Measurements from ENCODE around the gene BTBD9.
A peak's percentile ranks its signal among the peaks of the same experiment; 100 is the strongest.

The BTBD9 gene

GRCh38 chr6:38639498-38640215 is at the start of gene BTBD9:
BTBD9 (minus strand) TSS chr6:38639929.
- DNase-seq (ENCODE audit: low spot score) = peak; percentile 91

DNA sequence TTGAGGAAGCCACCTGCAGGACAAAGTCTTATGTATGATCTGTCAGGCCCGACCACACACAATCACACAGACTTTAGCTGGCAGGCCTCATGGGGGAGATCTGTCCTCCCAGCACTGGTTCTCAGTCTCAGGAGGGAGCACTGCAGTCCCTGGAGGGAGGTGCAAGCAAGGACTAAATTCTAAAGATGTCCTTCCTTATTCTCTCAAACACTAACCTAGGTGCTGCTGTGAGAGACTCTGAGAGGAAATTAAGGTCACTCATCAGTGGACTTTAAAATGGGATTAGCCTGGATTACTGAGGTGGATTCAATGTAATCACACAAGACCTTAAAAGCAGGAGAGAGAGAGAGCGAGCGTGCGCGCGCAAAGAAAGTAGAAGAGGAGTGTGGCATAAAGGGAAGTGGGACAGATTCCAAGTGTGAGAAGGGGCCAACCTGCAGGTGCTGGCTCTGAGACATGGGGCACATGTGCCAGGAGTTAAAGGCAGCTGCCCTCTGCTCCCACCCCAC is 48.9 kb upstream of the BTBD9 start:
- DNase-seq (ENCODE audit: low spot score) = peak; percentile 62

- no peak for DNase-seq (ENCODE audit: low spot score)
Observed at GRCh38 chr6:38687549-38687948, 47.8 kb upstream of the BTBD9 start.

GRCh38 chr6:38687043-38687353 is 47.3 kb upstream of the BTBD9 start:
- no peak for DNase-seq (ENCODE audit: low spot score)

- no peak for DNase-seq (ENCODE audit: low spot score)
Observed at GRCh38 chr6:38686270-38687042, 46.7 kb upstream of the BTBD9 start.

- DNase-seq (ENCODE audit: low spot score) = no peak
Observed at GRCh38 chr6:38684904-38685303, 45.2 kb upstream of the BTBD9 start.

DNA sequence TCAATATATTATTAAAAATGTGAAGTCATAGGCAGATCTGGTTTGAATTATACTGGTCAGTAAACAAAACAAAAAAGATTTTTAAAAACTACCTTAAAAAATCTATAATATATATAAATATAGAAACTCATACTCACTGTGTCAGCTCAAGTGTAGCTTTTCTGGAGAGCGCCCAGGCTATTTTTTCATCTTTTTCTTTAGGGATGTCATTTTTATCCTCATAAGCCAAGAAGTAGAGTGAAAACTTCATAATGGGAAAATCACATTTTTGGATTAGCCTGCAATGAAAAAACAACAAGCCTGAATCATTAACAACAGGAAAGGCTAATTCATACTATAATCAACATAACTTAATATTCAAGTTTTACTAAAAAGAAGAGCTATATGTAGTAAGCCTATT is 44.5 kb upstream of the BTBD9 start:
- DNase-seq (ENCODE audit: low spot score) = no peak

DNA sequence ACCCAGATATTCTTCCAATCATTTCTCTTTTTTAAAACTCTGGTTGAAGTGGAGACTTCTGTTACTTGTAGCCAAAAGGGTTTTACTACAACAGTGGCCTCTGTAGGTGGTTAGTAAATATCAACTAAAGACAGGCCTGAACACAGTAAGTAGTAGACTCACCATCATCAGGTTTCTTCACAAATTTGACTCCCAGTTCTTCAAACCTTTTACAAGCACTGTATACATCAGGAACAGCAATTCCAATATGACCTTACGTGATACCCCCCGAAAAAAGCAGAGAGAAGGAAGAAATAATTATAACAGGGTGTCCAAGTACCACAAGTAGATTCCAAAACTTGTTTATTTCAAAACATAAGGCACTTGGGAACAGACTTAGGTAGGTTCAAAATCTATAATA is 42.1 kb upstream of the BTBD9 start:
- DNase-seq (ENCODE audit: low spot score) = no peak

DNA sequence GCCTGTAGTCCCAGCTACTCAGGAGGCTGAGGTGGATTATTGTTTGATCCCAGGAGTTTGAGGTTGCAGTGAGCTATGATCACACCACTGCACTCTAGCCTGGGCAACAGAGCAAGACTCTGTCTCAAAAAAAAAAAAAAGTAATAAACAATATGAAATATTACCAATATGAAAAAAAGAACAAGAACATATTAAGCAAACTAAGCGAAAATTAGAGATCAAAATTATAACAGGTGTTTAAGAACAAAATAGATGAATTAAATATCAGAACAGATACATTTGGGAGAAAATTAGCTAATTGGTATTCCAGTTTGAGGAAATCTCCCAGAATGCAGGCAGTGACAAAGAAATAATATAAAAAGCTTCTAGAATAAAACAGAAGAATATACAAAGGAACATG is 39.9 kb upstream of the BTBD9 start:
- DNase-seq (ENCODE audit: low spot score) = no peak

DNA sequence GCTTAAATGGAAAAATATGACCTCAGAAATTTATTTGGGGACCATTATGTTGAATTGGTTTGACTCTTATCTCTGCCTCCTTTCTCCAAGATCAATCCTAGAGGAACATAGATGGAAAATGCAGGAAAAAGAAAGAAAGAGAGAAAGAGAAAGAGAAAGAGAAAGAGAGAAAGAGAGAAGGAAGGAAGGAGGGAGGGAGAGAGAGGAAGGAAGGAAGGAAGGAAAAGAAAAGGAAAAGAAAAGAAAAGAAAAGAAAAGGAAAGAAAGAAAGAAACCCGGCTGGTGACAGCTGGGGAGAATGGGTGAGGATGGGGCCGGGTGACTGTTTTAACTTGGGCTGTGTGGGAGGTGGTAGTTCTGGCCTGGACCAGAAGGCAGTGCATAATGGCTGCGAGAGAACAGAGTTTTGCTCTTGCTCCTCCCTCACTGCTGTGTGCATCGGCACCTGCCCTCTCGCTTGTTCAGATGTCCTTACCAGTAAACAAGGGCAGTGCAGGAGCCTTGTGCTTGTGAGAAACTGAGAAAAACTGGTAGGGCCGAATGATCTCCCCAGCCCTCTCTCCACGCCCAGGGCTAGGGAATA is 38.5 kb upstream of the BTBD9 start:
- no peak for DNase-seq (ENCODE audit: low spot score)

DNA sequence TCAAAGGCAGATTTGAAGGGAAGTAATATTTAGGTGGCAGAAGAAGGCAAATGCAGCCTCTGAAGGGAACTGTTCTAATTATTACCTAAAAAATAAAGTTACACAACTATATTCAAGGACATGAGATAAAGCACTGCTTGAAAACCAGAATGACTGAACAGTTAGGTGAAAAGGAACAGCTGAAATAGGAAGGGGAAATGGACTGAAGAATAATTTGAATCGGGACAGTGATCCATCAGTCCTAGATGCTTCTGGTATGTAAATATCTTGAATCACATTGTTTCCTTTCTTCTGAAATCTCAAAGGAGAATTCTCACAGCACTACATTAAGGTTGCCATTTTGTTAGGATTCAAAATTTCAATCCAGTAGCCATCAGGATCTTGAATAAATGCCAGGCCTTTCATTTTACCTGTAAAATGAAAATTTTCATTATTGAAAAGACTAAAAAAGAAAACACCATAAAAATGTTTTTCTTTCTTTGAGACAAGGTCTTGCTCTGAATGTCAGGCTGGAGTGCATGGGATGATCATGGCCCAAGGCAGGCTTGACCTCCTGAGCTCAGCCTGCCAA is 37.3 kb upstream of the BTBD9 start:
- DNase-seq (ENCODE audit: low spot score) = no peak

GRCh38 chr6:38676236-38676973 is 36.7 kb upstream of the BTBD9 start:
- DNase-seq (ENCODE audit: low spot score) = no peak

- DNase-seq (ENCODE audit: low spot score) = peak; percentile 46
Observed at GRCh38 chr6:38673397-38674165, 33.9 kb upstream of the BTBD9 start.

DNA sequence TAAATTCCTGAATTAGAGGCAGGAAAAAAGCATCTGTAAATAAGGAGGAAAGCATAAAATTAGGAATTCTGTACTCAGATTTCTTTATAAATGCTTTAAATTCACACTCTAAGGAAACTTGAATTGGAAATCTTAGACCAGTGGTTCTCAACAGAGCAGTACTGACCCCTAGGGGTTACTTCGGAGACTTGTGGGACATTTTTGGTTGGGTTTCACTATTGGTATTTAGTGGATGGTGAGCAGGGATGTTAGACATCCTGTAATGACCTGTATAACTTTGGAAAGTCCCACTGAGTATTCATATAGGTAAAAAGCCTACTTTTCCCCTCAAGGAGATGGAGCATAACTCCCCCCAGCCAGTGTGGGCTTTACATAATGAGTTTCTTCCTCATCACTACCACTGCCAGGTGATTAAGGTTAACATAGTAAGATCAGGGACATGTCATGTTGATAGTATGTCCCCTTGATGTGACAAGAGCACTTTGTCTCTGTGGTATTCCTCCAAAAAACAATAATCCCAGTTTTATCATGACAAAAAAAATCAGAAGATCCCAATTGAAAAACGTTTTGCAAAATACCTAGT is 32.2 kb upstream of the BTBD9 start:
- peak; percentile 75 for DNase-seq (ENCODE audit: low spot score)

DNA sequence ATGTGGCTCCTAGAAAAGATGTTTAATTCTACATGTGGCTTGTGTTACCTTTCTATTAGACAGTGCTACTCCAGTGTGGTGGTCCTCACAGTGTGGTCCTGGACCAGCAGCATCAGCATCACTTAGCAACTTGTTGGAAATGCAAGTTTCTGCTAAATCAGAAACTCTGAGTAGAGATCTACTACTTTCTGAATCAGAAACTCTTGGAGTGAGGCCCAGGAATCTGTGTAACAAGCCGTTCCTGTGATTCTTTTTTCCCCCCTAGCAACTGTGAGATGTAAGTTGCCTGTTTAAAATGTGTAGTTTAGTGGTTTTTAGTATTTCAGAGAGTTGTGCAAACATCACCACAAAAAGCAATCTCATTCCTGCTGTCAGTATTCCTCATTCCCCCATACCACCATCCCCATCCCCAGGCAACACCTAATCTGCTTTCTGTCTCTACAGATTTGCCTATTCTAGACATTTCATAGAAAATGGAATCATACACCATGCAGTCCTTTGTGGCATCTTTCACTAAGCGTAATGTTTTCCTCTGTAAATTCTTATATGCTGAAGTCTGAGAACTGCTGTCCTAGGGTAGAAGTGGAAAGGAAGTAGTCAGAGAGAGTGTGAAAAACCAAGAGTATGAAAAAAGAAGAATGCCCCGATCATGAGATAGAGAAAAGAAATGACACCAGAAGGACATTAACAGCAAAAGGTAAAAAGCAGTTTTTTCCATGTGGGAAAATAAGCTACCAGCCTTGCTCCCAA is 18.9 kb upstream of the BTBD9 start:
- no peak for DNase-seq (ENCODE audit: low spot score)

DNA sequence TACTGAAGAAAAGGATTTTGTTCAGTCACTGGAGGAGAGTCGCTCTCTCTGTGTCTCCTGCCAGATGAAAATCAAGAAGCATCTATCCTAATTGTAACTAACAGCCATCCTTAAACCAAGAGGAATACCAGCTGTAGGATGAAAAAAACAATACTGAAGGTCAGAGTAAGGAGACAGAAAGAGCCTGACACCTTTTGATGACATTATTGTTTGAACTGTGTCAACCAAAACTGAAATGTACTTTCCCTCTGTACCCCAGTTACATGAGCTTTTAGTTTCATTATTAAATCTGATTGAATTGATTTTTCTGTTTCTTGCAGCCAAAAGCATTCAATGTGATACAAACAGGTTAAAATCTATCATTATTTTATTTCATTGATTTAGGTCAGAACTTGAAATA is 17.2 kb upstream of the BTBD9 start:
- DNase-seq (ENCODE audit: low spot score) = no peak

GRCh38 chr6:38654263-38654662 is 14.5 kb upstream of the BTBD9 start:
- DNase-seq (ENCODE audit: low spot score) = no peak

DNA sequence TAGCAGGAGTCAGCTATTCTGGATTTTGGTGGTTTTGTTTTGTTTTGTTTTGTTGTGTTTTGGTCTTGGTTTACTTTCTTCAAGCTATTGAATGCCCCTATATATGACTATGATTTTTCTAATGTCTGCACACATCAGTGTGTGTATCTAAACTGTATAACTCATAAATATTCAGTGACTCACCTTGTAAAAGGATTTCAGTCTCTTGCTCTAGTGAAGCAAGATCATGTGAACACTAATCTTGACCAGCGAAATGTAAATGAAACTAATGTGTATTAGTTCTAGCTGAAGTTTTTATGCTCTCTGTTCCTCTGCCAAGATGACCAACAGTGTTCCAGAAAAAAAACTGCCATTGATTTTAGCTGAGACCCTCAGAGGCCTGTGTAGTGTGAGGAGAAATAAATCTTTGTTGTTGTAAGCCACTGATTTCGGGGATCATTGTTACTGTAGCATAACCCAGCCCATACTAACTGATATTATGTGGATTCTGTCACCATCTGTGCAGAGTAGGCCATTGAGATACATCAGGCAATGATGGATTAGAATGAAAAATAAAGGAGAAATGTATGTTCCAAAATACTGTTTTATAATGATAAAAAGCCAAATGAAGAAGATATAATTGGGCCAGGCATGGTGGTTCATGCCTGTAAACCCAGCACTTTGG is 11.5 kb upstream of the BTBD9 start:
- DNase-seq (ENCODE audit: low spot score) = no peak

GRCh38 chr6:38650207-38650752 is 10.6 kb upstream of the BTBD9 start:
- DNase-seq (ENCODE audit: low spot score) = no peak

Measured in NAMALWA (cell line).